GM12864 (cell line): Measurements from ENCODE around the gene ANKRD22.
A peak's percentile ranks its signal among the peaks of the same experiment; 100 is the strongest.

Experiments
- DNase-seq: peaks from one replicate; pipeline ENCODE4 v3.0.0-alpha.2; 2011; ENCODE audit warnings: low read depth
- H3K4me3 ChIP-seq: 2 replicates; pipeline ENCODE4 v1.5.1; 2011; ENCODE audit warnings: mild to moderate bottlenecking, low read depth, low read length, control low read depth
- CTCF ChIP-seq: IDR thresholded peaks from 2 replicates; pipeline ENCODE4 v1.5.1; 2011; ENCODE audit warnings: low read depth, mild to moderate bottlenecking, moderate library complexity, low read length, control low read depth, inconsistent platforms; ENCODE audit errors: missing control alignments

The ANKRD22 gene

DNA sequence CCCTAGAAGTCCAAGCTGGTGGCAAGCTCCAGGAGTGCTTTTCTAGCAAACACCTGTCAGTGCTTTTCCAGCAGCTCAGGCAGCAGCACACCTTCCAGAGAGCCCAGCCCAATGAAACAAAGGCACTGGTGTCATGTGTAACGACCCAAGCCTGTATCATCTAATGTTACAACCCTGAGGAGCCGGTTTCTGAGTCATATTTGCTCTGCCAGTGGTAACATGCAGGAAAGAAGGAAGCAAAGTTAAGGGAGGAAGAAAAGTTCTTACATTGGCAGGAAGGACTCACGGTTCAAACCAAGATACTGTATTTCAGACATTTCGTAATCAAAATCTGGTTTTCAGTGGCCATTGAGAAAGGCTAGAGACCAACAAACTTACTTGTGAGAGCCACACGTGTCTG lies at the start of gene ANKRD22:
Gene ANKRD22 (minus strand): TSS at position 139 of the 400 bp plus-strand sequence. CDS start 237 bp downstream, outside the sequence.
- no peak for TF ChIP-seq CTCF
- DNase-seq, result no peak

DNA sequence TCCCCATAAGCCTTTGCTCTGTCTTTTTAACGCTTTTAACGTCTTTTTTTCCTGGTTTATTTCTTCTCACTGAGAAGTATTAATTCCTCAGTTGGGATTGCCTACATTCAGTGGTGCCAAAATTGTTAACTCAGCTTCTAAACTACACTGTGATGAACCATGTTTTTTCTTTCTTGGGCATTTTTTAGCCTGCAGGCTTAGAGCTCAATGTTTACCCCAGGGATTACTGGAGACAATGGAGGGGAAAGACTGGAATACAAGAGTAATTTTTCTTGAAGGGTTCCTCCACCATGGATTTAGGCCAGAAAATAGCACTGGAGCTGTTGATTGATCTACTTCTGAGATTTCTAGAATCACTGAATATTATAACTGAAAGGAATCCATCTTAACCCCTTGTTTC lies 48.2 kb upstream of the ANKRD22 start:
- no peak overlapping the region for H3K4me3 ChIP-seq
- no peak for DNase-seq
- no peak for TF ChIP-seq CTCF

More for the DNA sequence above, at the start of gene ANKRD22:
- H3K4me3 ChIP-seq, result no peak within 1 kb of the TSS

DNA sequence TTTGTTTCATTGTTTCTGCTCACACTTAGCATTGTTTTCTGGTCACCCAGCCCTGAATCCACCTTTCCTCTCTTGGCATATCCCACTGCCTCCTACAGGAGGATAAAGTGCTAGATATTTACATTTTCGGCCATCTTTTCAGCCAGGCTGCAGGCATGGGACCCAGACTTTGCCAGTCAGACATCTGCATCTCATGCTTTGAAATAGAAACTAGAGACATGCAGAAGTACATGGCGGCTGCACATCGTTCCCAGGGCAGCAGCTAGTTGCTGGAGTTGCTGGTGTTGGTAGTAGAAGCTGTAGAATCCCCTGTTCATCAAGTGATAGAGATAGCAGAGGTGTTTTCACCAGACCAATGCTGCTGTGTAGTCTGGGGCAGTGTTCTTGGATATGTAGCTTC lies 47.1 kb upstream of the ANKRD22 start:
- no peak for TF ChIP-seq CTCF
- H3K4me3 ChIP-seq, result peak overlapping the region; percentile 25; the same call in 1 of the 2 replicates
- no peak for DNase-seq

- H3K4me3 ChIP-seq, result no peak overlapping the region
- DNase-seq, result no peak
- no peak for TF ChIP-seq CTCF
Measured at GRCh38 chr10:88896994-88897853, 45.6 kb upstream of the ANKRD22 start.

DNA sequence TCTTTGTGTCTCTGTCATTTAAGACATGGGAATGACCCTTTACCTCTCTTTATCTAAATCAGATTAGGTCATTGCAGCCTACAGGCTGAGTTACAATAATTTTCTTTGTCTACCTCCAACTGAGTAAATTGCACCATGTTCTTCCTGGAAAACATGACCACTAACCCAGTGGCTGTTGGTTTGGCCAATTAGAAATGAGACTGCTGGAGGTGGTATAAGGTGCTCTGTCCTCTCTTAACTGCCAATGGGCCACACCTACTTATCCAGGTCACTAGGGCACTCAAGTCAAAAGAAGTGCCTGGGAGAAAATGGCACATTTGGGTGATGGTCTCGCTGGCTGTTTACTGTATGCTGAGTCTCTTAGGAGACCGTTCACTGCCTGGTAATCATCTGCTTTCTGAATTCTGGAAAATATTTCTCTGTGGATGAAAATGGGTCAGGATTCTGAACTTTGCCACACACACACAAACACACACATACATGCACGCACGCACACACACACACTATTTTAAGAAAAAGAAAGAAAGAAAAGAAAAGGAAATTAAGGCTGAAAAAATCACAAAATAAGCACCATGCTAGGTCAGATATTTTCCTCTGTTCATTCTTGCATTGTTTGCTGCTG lies 44.8 kb upstream of the ANKRD22 start:
- no peak for DNase-seq
- no peak overlapping the region for H3K4me3 ChIP-seq
- TF ChIP-seq CTCF, result no peak

DNA sequence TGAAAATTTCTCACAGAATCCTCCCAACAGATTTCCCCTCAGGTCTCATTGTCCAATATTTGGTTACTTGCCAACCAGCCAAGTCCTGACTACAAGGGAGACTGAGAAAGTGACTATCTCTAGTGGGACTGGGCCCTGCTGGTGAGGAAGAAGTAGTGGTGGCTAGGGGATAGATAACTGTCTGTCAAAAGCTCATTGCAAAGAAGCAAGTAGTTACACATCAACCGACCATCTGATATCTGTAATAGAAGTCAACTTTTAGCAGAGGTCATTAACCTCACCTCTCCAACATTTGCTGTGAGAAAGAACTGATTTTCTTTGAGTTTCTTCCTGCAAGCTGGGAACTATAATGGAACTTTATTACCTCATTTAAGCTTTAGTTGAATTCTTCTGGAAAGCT lies 43.6 kb upstream of the ANKRD22 start:
- no peak for DNase-seq
- TF ChIP-seq CTCF, result no peak
- H3K4me3 ChIP-seq, result no peak overlapping the region
